Liver (tissue), 9 donors: Measurements from ENCODE around the gene RBM33. TPM values are rescaled to one million over a fixed set of nuclear protein-coding genes. Genes with fewer than 3 reads are reported as not detected.

Experiments
- DNase-seq: peaks from one replicate; pipeline ENCODE4 v3.0.0-alpha.2; 2017; ENCODE audit warnings: low spot score
- H3K27ac ChIP-seq, 2 donors: one replicate each; pipeline ENCODE4 v1.7.0; 2013; ENCODE audit warnings: inconsistent platforms in 2 of 2, low read length in 2 of 2, control low read depth in 1 of 2, low read depth in 1 of 2, mild to moderate bottlenecking in 1 of 2
- H3K27me3 ChIP-seq, 4 donors: one replicate each; pipeline versions ENCODE4 v1.6.1 to v1.7.0; 2013; ENCODE audit warnings: low read length in 3 of 4, inconsistent platforms in 1 of 4, mild to moderate bottlenecking in 1 of 4, moderate library complexity in 1 of 4; ENCODE audit not compliant: control insufficient read depth in 4 of 4, insufficient read depth in 4 of 4
- H3K36me3 ChIP-seq, 4 donors: one replicate each; pipeline versions ENCODE4 v1.6.1 to v1.7.0; 2013; ENCODE audit warnings: low read length in 3 of 4, mild to moderate bottlenecking in 3 of 4, low read depth in 1 of 4, moderate library complexity in 1 of 4; ENCODE audit not compliant: control insufficient read depth in 4 of 4, insufficient read depth in 3 of 4
- H3K4me1 ChIP-seq, 4 donors: one replicate each; pipeline versions ENCODE4 v1.6.1 to v1.7.0; 2013; ENCODE audit warnings: low read length in 3 of 4, mild to moderate bottlenecking in 3 of 4, moderate library complexity in 1 of 4; ENCODE audit not compliant: control insufficient read depth in 4 of 4, insufficient read depth in 4 of 4
- H3K4me3 ChIP-seq, 3 donors: one replicate each; pipeline versions ENCODE4 v1.6.1 to v1.7.0; 2013; ENCODE audit warnings: low read length in 3 of 3, control low read depth in 1 of 3, low read depth in 1 of 3, mild to moderate bottlenecking in 1 of 3
- H3K9ac ChIP-seq, 2 donors: one replicate each; pipeline ENCODE4 v1.7.0; 2013; ENCODE audit warnings: low read length in 2 of 2, mild to moderate bottlenecking in 2 of 2, moderate library complexity in 2 of 2, control low read depth in 1 of 2, low read depth in 1 of 2
- H3K9me3 ChIP-seq, 4 donors: one replicate each; pipeline versions ENCODE4 v1.6.1 to v1.7.0; 2013; ENCODE audit warnings: low read length in 3 of 4; ENCODE audit not compliant: control insufficient read depth in 4 of 4
- CTCF ChIP-seq: fragments of 150-350 bp; IDR thresholded peaks from 2 replicates; pipeline ENCODE4 v1.5.1; 2017; ENCODE audit warnings: improper control_type of control experiment, low read depth, low read length; ENCODE audit not compliant: missing input control
- EGR1 ChIP-seq, 2 donors: IDR thresholded peaks; 2 replicates each; pipeline ENCODE4 v1.6.1; 2016 to 2018; ENCODE audit warnings: antibody characterized with exemption in 2 of 2, low read depth in 2 of 2
- FOXA1 ChIP-seq: IDR thresholded peaks from 2 replicates; pipeline ENCODE4 v1.6.1; 2016; ENCODE audit warnings: antibody characterized with exemption
- FOXA2 ChIP-seq: IDR thresholded peaks from 2 replicates; pipeline ENCODE4 v1.6.1; 2016; ENCODE audit warnings: antibody characterized with exemption
- GABPA ChIP-seq, 2 donors: IDR thresholded peaks in 1 of 2; conservative IDR thresholded peaks in 1 of 2; 2 replicates each; pipeline ENCODE4 v1.6.1; 2016; ENCODE audit warnings: antibody characterized with exemption in 2 of 2, mild to moderate bottlenecking in 1 of 2, moderate library complexity in 1 of 2
- HNF4A ChIP-seq, 2 donors: conservative IDR thresholded peaks; 2 replicates each; pipeline ENCODE4 v1.6.1; 2016; ENCODE audit warnings: antibody characterized with exemption in 2 of 2, mild to moderate bottlenecking in 2 of 2
- JUND ChIP-seq, 2 donors: IDR thresholded peaks; 2 replicates each; pipeline ENCODE4 v1.6.1; 2016; ENCODE audit warnings: antibody characterized with exemption in 2 of 2
- MAX ChIP-seq: IDR thresholded peaks from 2 replicates; pipeline ENCODE4 v1.6.1; 2016; ENCODE audit warnings: antibody characterized with exemption
- NR2F2 ChIP-seq: IDR thresholded peaks from 2 replicates; pipeline ENCODE4 v1.6.1; 2016; ENCODE audit warnings: antibody characterized with exemption
- RAD21 ChIP-seq, 2 donors: IDR thresholded peaks; 2 replicates each; pipeline ENCODE4 v1.6.1; 2016; ENCODE audit warnings: antibody characterized with exemption in 2 of 2, mild to moderate bottlenecking in 2 of 2
- RXRA ChIP-seq, 2 donors: IDR thresholded peaks; 2 replicates each; pipeline ENCODE4 v1.6.1; 2017 to 2018; ENCODE audit warnings: antibody characterized with exemption in 2 of 2, mild to moderate bottlenecking in 1 of 2
- SP1 ChIP-seq: IDR thresholded peaks from 2 replicates; pipeline ENCODE4 v1.6.1; 2018; ENCODE audit warnings: antibody characterized with exemption, mild to moderate bottlenecking
- TAF1 ChIP-seq: conservative IDR thresholded peaks from 2 replicates; pipeline ENCODE4 v1.6.1; 2016; ENCODE audit warnings: antibody characterized with exemption, mild to moderate bottlenecking
- YY1 ChIP-seq: IDR thresholded peaks from 2 replicates; pipeline ENCODE4 v1.6.1; 2016; ENCODE audit warnings: antibody characterized with exemption, mild to moderate bottlenecking
- WGBS: extraction: QIAGEN DNeasy Blood & Tissue Kit; methylation state at CpG from one replicate; pipeline ENCODE4 v1.1.7; 2013; 5-methylcytosine and 5-hydroxymethylcytosine counted together
- polyA plus RNA-seq, 2 donors: library from polyadenylated mRNA; stranded (reverse) in 1 of 2; unstranded in 1 of 2; fragments of 200-250 nt in 1 of 2; fragments of >200 nt in 1 of 2; fragmentation: Nextera tagmentation in 1 of 2; extraction: Ambion mirVana in 1 of 2; gene quantifications; one replicate each; pipeline versions ENCODE4 v1.2.1 to v1.2.3, GENCODE V29; 2013 to 2015
- total RNA-seq, 2 donors: library from RNA; depleted of rRNA; stranded (reverse); fragments of >200 nt; gene quantifications; one replicate each; pipeline ENCODE4 v1.2.3, GENCODE V29; 2014
- TF ChIP-seq, protein P1 (sequence below): IDR thresholded peaks from 2 replicates; pipeline ENCODE4 v1.6.1; 2016; ENCODE audit warnings: antibody characterized with exemption, mild to moderate bottlenecking
- TF ChIP-seq, protein P2 (sequence below): IDR thresholded peaks from 2 replicates; pipeline ENCODE4 v1.6.1; 2016; ENCODE audit warnings: antibody characterized with exemption
- TF ChIP-seq, protein P3 (sequence below): IDR thresholded peaks from 2 replicates; pipeline ENCODE4 v1.6.1; 2016; ENCODE audit warnings: antibody characterized with exemption
- donor health status: healthy.
- donor health status: healthy.
- donor health status: healthy.
- donor health status: healthy.
- donor health status: healthy.

The RBM33 gene
- total and polyA plus RNA-seq, 4 donors = 7.8 to 48.9 (median 28.2) TPM

DNA sequence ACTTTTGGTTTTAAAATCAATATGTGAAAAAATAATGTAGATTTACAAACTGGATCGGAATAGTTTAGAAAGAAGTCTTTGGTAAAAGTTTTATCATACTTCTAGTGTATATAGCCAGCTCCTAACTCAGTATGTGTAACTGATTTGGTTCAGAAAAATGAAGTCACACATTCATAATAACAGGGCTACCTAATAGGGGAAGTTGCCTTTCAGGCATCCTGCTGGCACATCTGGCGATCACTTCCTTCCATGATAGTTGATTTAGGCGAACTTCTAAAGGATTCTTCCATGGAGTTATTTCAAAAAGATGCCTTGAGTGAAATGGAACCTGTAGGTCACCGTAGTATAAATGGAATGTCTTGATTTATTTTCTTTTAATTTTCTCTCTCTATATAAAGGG lies 98.7 kb downstream of the RBM33 start:
- Histone ChIP-seq H3K27me3 (no peaks in the 10 kb centered on the region), H3K9me3 (no peaks in the 10 kb centered on the region), H3K4me3 (no peak overlapping the region), H3K9ac (no peak overlapping the region), H3K27ac (no peak overlapping the region), H3K4me1 (no peaks in the 10 kb centered on the region), H3K36me3 (peaks cover 9 to 69% (median 54%) of the 10 kb centered on the region in 4 donors)
- 92% methylated on average over 4 of the region's 4 CpGs for WGBS
- DNase-seq = no peak
- no peak for TF ChIP-seq FOXA1
- TF ChIP-seq, protein P1, sequence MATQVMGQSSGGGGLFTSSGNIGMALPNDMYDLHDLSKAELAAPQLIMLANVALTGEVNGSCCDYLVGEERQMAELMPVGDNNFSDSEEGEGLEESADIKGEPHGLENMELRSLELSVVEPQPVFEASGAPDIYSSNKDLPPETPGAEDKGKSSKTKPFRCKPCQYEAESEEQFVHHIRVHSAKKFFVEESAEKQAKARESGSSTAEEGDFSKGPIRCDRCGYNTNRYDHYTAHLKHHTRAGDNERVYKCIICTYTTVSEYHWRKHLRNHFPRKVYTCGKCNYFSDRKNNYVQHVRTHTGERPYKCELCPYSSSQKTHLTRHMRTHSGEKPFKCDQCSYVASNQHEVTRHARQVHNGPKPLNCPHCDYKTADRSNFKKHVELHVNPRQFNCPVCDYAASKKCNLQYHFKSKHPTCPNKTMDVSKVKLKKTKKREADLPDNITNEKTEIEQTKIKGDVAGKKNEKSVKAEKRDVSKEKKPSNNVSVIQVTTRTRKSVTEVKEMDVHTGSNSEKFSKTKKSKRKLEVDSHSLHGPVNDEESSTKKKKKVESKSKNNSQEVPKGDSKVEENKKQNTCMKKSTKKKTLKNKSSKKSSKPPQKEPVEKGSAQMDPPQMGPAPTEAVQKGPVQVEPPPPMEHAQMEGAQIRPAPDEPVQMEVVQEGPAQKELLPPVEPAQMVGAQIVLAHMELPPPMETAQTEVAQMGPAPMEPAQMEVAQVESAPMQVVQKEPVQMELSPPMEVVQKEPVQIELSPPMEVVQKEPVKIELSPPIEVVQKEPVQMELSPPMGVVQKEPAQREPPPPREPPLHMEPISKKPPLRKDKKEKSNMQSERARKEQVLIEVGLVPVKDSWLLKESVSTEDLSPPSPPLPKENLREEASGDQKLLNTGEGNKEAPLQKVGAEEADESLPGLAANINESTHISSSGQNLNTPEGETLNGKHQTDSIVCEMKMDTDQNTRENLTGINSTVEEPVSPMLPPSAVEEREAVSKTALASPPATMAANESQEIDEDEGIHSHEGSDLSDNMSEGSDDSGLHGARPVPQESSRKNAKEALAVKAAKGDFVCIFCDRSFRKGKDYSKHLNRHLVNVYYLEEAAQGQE = no peak
- TF ChIP-seq NR2F2 = no peak

DNA sequence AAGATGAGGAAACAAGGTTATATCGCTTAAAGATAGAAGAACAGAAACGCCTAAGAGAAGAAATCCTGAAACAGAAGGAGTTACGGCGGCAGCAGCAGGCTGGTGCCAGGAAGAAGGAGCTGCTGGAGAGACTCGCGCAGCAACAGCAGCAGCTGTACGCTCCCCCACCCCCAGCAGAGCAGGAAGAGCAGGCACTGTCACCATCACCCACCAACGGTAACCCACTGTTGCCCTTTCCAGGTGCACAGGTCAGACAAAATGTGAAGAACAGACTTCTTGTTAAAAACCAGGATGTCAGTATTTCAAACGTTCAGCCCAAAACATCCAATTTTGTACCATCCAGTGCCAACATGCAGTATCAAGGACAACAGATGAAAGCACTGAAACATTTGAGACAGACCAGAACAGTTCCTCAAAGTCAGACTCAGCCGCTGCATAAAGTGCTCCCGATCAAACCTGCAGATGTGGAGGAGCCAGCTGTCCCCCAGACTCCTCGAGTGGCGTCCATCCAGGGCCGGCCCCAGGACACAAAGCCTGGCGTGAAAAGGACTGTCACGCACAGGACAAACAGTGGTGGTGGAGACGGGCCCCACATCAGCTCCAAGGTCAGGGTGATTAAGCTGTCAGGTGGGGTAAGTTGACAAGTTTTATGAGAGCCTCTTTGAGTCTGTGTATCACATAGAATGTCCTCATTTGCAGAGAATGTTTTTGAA lies 100.7 kb downstream of the RBM33 start:
- Histone ChIP-seq H3K27ac (no peak overlapping the region), H3K9me3 (no peaks in the 10 kb centered on the region), H3K4me3 (no peak overlapping the region), H3K27me3 (no peaks in the 10 kb centered on the region), H3K36me3 (peaks cover 11 to 53% (median 51%) of the 10 kb centered on the region in 4 donors), H3K4me1 (peaks cover 0 to 1% (median 0%) of the 10 kb centered on the region in 4 donors), H3K9ac (no peak overlapping the region)
- TF ChIP-seq GABPA (IDR thresholded peaks at IDR 0.05 in 1 of 2, conservative IDR thresholded peaks at IDR 0.05 in 1 of 2) (no peak), RAD21 (IDR thresholded peaks at IDR 0.05) (no peak), TAF1 (no peak), EGR1 (IDR thresholded peaks at IDR 0.05; ENCODE audit: low read depth in 2 of 2) (no peak), HNF4A (conservative IDR thresholded peaks at IDR 0.05) (no peak), NR2F2 (no peak), YY1 (no peak), MAX (no peak), SP1 (no peak), FOXA1 (no peak), JUND (IDR thresholded peaks at IDR 0.05) (no peak), RXRA (IDR thresholded peaks at IDR 0.05) (no peak), CTCF (no peak), FOXA2 (no peak)
- TF ChIP-seq, protein P1 = no peak
- TF ChIP-seq, protein P2, sequence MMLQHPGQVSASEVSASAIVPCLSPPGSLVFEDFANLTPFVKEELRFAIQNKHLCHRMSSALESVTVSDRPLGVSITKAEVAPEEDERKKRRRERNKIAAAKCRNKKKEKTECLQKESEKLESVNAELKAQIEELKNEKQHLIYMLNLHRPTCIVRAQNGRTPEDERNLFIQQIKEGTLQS = no peak
- TF ChIP-seq, protein P3, sequence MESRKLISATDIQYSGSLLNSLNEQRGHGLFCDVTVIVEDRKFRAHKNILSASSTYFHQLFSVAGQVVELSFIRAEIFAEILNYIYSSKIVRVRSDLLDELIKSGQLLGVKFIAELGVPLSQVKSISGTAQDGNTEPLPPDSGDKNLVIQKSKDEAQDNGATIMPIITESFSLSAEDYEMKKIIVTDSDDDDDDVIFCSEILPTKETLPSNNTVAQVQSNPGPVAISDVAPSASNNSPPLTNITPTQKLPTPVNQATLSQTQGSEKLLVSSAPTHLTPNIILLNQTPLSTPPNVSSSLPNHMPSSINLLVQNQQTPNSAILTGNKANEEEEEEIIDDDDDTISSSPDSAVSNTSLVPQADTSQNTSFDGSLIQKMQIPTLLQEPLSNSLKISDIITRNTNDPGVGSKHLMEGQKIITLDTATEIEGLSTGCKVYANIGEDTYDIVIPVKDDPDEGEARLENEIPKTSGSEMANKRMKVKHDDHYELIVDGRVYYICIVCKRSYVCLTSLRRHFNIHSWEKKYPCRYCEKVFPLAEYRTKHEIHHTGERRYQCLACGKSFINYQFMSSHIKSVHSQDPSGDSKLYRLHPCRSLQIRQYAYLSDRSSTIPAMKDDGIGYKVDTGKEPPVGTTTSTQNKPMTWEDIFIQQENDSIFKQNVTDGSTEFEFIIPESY = no peak
- WGBS = 90% methylated on average over 17 of the region's 17 CpGs
- no peak for DNase-seq
